ENCODE results near the gene SMARCC2.

GRCh38 chr12:56190695-56191155 is 1.4 kb upstream of the SMARCC2 start:
- TF ChIP-seq, protein P1, sequence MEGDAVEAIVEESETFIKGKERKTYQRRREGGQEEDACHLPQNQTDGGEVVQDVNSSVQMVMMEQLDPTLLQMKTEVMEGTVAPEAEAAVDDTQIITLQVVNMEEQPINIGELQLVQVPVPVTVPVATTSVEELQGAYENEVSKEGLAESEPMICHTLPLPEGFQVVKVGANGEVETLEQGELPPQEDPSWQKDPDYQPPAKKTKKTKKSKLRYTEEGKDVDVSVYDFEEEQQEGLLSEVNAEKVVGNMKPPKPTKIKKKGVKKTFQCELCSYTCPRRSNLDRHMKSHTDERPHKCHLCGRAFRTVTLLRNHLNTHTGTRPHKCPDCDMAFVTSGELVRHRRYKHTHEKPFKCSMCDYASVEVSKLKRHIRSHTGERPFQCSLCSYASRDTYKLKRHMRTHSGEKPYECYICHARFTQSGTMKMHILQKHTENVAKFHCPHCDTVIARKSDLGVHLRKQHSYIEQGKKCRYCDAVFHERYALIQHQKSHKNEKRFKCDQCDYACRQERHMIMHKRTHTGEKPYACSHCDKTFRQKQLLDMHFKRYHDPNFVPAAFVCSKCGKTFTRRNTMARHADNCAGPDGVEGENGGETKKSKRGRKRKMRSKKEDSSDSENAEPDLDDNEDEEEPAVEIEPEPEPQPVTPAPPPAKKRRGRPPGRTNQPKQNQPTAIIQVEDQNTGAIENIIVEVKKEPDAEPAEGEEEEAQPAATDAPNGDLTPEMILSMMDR (IDR thresholded peaks at IDR 0.05) = no peak
- no peak for TF ChIP-seq POLR2AphosphoS5 (IDR thresholded peaks at IDR 0.05)
- TF ChIP-seq POLR2A (IDR thresholded peaks at IDR 0.05) = no peak

Data from stomach (tissue), 4 donors.